OCI-LY1 (cell line): ENCODE measurements around the gene SLC22A1.
"Not testable (repeated sequence)": the region's sequence is repeated elsewhere in the genome, so short reads cannot be mapped to it uniquely, and the experiment has no call there.

Experiments used
- CTCF ChIP-seq: fragments of 200-600 bp; sonication (generic), shearing (Covaris generic); IDR thresholded peaks from 2 replicates; pipeline ENCODE4 v1.5.1; 2017; ENCODE audit warnings: mild to moderate bottlenecking, antibody characterized with exemption, low read length, moderate library complexity, mixed read lengths
- EZH2 ChIP-seq: fragments of 200-600 bp; sonication (generic), shearing (Covaris generic); IDR thresholded peaks from 2 replicates; pipeline ENCODE4 v1.8.0; 2017; ENCODE audit warnings: borderline replicate concordance, mixed run types, mild to moderate bottlenecking, antibody characterized with exemption, low read length, moderate library complexity, mixed read lengths

GRCh38 chr6:160092176-160092575 lies 29.4 kb upstream of the SLC22A1 start:
- TF ChIP-seq CTCF, EZH2: not testable (repeated sequence)
